SJSA1 (cell line): ENCODE data around the gene NOL6. TPM values are rescaled to one million over a fixed set of nuclear protein-coding genes. Genes with fewer than 3 reads are reported as not detected.
"Not testable (repeated sequence)": the region's sequence is repeated elsewhere in the genome, so short reads cannot be mapped to it uniquely, and the experiment has no call there.

Source experiments
- DNase-seq, 2 experiments: peaks; one replicate each; pipeline ENCODE4 v3.0.0-alpha.2; 2015 to 2020; ENCODE audit warnings: low spot score in 2 of 2, low read depth in 1 of 2
- H3K27ac ChIP-seq: fragments of 250-450 bp; sonication (Bioruptor Pico); 2 replicates; pipeline ENCODE4 v1.5.1; 2020; ENCODE audit warnings: mild to moderate bottlenecking, moderate library complexity
- H3K27me3 ChIP-seq: fragments of 250-450 bp; sonication (Bioruptor Pico); replicated peaks from 2 replicates; pipeline ENCODE4 v1.5.1; 2020; ENCODE audit warnings: mild to moderate bottlenecking, moderate library complexity
- H3K36me3 ChIP-seq: fragments of 250-450 bp; sonication (Bioruptor Pico); 2 replicates; pipeline ENCODE4 v1.5.1; 2020; ENCODE audit warnings: mild to moderate bottlenecking
- H3K4me1 ChIP-seq: fragments of 250-450 bp; sonication (Bioruptor Pico); replicated peaks from 2 replicates; pipeline ENCODE4 v1.6.1; 2021; ENCODE audit warnings: mild to moderate bottlenecking
- H3K4me3 ChIP-seq: fragments of 250-450 bp; sonication (Bioruptor Pico); 2 replicates; pipeline ENCODE4 v1.5.1; 2020; ENCODE audit warnings: mild to moderate bottlenecking
- H3K9me3 ChIP-seq: fragments of 250-450 bp; sonication (Bioruptor Pico); replicated peaks from 2 replicates; pipeline ENCODE4 v1.5.1; 2020; ENCODE audit warnings: mild to moderate bottlenecking
- total RNA-seq: library from RNA; depleted of rRNA; stranded (reverse); fragments of >200 nt; shearing (Covaris generic); gene quantifications from 2 replicates; pipeline ENCODE4 v1.2.3, GENCODE V29; 2014; rRNA removed

The NOL6 gene
- total RNA-seq, 1 experiment from 2014 or later = 14.5 TPM

GRCh38 chr9:33424043-33424442 is 49.7 kb downstream of the NOL6 start:
- not testable (repeated sequence) for DNase-seq, H3K4me3 ChIP-seq, H3K9me3 ChIP-seq, H3K4me1 ChIP-seq, H3K27ac ChIP-seq, H3K27me3 ChIP-seq, H3K36me3 ChIP-seq

- no peaks in the 10 kb centered on the region; the same call in 1 of the 2 replicates for H3K27me3 ChIP-seq
- no peaks in the 10 kb centered on the region for H3K9me3 ChIP-seq
- H3K27ac ChIP-seq = no peak overlapping the region
- H3K4me3 ChIP-seq = no peak overlapping the region
- no peak for DNase-seq
- H3K36me3 ChIP-seq = no peaks in the 10 kb centered on the region
- no peaks in the 10 kb centered on the region for H3K4me1 ChIP-seq
Measured at GRCh38 chr9:33419708-33420303, 53.9 kb downstream of the NOL6 start.

GRCh38 chr9:33418090-33418489 is 55.6 kb downstream of the NOL6 start:
- Histone ChIP-seq H3K27me3 (no peaks in the 10 kb centered on the region; the same call in 1 of the 2 replicates), H3K4me3 (no peak overlapping the region), H3K36me3 (no peaks in the 10 kb centered on the region), H3K9me3 (no peaks in the 10 kb centered on the region), H3K27ac (no peak overlapping the region), H3K4me1 (no peaks in the 10 kb centered on the region)
- DNase-seq = no peak

DNA sequence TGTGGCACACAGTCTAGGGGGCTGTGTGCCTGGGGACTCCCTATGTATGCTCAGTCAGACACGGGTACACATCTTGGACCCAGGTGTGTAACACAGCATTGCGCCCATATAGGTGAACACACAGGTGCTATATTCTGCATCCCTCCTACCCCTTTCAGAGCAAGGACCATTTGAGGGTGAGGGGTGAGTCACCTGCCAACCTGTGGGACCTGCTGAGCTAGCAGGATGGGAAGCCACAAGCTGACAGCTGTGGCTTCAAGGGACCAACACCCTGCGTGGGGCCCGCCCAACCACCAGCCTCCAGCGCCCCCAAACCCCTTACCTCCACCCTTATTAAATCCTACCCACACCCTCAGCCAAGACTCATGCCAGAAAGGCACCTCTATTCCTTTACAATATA is 56.7 kb downstream of the NOL6 start:
- H3K27ac ChIP-seq = no peak overlapping the region
- H3K4me3 ChIP-seq = no peak overlapping the region

DNA sequence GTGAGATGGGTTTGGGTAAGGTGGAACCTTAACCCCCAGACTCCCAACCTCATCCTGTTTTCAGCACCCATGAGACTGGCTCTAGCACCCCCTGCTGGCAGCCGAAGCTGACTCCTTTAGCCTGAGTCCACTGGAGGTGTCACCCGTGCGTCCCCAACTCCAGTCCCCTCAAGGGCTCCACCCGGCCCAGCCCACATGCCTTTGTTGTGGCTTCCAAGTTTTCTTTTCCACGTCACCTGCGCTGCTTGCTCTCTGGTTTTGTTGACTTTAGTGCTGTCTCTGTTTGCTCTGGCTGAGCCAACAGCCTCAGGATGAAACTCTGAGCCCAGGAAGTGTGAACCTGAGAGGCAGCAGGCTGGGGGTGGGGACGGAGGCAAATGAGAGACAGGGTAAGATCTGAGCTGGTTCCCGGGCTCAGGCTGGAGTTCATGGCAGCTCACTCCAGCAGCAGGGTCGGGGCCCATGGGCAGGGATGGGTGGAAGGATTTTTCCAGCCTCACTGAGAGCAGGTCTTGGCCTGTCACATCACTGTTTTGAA is 58.2 kb downstream of the NOL6 start:
- H3K27me3 ChIP-seq = no peaks in the 10 kb centered on the region
- no peak overlapping the region for H3K4me3 ChIP-seq
- H3K27ac ChIP-seq = no peak overlapping the region
- DNase-seq = peak; percentile 5 to 49
- H3K36me3 ChIP-seq = no peaks in the 10 kb centered on the region
- no peaks in the 10 kb centered on the region for H3K9me3 ChIP-seq
- no peaks in the 10 kb centered on the region for H3K4me1 ChIP-seq

More for the DNA sequence above, 56.7 kb downstream of the NOL6 start:
- no peaks in the 10 kb centered on the region; the same call in 1 of the 2 replicates for H3K27me3 ChIP-seq
- no peak for DNase-seq
- H3K9me3 ChIP-seq = no peaks in the 10 kb centered on the region
- no peaks in the 10 kb centered on the region for H3K4me1 ChIP-seq
- no peaks in the 10 kb centered on the region for H3K36me3 ChIP-seq

DNA sequence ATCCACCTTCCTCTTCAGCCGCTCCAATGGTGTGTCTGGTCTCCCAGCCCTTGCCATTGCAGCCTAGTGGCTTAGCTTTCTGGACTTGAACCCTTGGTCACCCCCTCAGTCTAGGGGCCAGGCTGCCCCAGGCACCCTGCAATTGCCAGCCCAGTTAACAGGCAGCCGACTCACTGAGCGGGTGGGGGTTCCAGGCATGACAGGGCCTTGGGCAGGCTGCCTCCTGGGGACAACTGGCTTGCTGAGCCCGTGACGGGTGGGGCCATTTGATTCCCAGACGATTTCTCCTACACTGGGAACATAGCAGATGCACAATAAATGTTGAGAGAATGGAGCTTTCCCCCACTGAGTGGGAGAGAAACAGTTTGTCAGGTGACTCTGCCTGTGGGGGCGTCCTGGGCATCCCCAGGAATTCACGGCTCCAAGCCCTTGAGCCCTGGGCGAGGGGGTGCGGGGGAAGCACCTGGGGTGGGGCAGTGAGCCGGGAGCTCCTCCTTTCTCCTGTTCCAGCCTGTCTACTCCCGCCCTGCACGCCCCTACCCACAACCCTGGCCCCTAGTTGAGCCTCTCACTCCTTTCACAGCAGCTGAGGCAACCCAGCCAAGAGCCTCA is 58.7 kb downstream of the NOL6 start:
- Histone ChIP-seq H3K9me3 (no peaks in the 10 kb centered on the region), H3K4me1 (no peaks in the 10 kb centered on the region), H3K4me3 (no peak overlapping the region), H3K27ac (no peak overlapping the region), H3K36me3 (no peaks in the 10 kb centered on the region), H3K27me3 (no peaks in the 10 kb centered on the region)
- DNase-seq = no peak

- no peaks in the 10 kb centered on the region for H3K27me3 ChIP-seq
- no peak overlapping the region for H3K4me3 ChIP-seq
- H3K36me3 ChIP-seq = no peaks in the 10 kb centered on the region
- DNase-seq = no peak
- no peaks in the 10 kb centered on the region for H3K4me1 ChIP-seq
- H3K9me3 ChIP-seq = no peaks in the 10 kb centered on the region
- no peak overlapping the region for H3K27ac ChIP-seq
Measured at GRCh38 chr9:33414268-33414667, 59.5 kb downstream of the NOL6 start.

Other genes with a start within 250 kb of the NOL6 start
- gene SPINK4, start 233.8 kb downstream of the NOL6 start, total RNA-seq = not detected in 2 replicates
- 25.0 and 39.4 TPM in 2 replicates for gene BAG1, start 209.2 kb downstream of the NOL6 start, total RNA-seq
- 60.5 and 65.9 TPM in 2 replicates for gene CHMP5, start 208.9 kb downstream of the NOL6 start, total RNA-seq
- gene NFX1, start 183.4 kb downstream of the NOL6 start, total RNA-seq = 10.3 and 13.0 TPM in 2 replicates
- not detected in 2 replicates for gene AQP7, start 71.4 kb downstream of the NOL6 start, total RNA-seq
- not detected in 2 replicates for gene AQP3, start 26.3 kb downstream of the NOL6 start, total RNA-seq
- not detected in 2 replicates for gene ANKRD18B, start 50.3 kb upstream of the NOL6 start, total RNA-seq